AG09319 (cell line): ENCODE data around the gene LRRC8A.

Source experiments
- DNase-seq: peaks from one replicate; pipeline ENCODE4 v3.0.0-alpha.2; 2010; ENCODE audit warnings: low read depth; ENCODE audit errors: extremely low read depth
- TF ChIP-seq, protein P1 (sequence below): IDR thresholded peaks from 2 replicates; pipeline ENCODE4 v1.5.1; 2011; ENCODE audit warnings: low read depth, mild to moderate bottlenecking, inconsistent platforms, low read length, moderate library complexity

The LRRC8A gene

GRCh38 chr9:128903871-128904620 lies 22.1 kb downstream of the LRRC8A start:
- no peak for DNase-seq
- TF ChIP-seq, protein P1, sequence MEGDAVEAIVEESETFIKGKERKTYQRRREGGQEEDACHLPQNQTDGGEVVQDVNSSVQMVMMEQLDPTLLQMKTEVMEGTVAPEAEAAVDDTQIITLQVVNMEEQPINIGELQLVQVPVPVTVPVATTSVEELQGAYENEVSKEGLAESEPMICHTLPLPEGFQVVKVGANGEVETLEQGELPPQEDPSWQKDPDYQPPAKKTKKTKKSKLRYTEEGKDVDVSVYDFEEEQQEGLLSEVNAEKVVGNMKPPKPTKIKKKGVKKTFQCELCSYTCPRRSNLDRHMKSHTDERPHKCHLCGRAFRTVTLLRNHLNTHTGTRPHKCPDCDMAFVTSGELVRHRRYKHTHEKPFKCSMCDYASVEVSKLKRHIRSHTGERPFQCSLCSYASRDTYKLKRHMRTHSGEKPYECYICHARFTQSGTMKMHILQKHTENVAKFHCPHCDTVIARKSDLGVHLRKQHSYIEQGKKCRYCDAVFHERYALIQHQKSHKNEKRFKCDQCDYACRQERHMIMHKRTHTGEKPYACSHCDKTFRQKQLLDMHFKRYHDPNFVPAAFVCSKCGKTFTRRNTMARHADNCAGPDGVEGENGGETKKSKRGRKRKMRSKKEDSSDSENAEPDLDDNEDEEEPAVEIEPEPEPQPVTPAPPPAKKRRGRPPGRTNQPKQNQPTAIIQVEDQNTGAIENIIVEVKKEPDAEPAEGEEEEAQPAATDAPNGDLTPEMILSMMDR: no peak

DNA sequence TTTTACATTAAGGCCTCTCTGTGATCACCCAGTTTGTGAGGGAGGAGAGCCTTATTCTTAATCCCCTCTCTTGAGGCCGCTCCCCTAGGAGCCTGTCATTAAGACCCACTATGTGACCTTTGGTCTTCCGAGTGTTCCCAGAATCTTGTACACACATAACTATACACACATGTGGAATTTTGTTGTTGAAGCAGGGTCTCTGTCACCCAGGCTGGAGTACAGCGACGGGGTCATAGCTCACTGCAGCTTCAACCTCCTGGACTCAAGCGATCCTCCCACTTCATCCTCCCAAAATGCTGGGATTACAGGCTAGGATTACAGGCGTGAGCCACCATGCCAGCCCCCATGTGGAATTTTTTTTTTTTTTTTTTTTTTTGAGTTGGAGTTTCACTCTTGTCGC lies 24.0 kb downstream of the LRRC8A start:
- TF ChIP-seq, protein P1: no peak
- no peak for DNase-seq

DNA sequence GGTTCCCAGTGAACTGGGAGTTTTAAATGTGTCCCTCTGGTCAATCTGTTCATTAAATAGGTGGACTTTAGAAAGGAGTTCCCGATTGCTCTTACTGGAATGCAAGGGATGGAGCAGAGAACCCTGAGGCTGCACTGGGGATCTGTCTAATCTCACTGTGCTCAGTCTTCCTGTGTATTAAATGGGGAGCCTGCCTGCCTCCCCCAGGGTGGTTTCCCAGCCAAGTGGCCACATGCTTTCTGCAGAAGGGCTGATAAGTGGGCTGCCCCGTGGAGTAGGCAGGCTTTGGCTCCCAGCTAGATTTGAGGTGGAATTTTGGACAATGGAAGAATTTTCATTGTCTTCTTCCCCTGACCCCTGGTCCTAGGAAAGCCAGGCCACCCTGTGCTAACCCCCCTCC lies 24.8 kb downstream of the LRRC8A start:
- TF ChIP-seq, protein P1: no peak

DNA sequence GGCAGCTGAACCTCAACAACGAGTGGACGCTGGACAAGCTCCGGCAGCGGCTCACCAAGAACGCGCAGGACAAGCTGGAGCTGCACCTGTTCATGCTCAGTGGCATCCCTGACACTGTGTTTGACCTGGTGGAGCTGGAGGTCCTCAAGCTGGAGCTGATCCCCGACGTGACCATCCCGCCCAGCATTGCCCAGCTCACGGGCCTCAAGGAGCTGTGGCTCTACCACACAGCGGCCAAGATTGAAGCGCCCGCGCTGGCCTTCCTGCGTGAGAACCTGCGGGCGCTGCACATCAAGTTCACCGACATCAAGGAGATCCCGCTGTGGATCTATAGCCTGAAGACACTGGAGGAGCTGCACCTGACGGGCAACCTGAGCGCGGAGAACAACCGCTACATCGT lies 26.4 kb downstream of the LRRC8A start:
- TF ChIP-seq, protein P1: no peak

More for the DNA sequence above, 24.8 kb downstream of the LRRC8A start:
- DNase-seq: no peak

DNA sequence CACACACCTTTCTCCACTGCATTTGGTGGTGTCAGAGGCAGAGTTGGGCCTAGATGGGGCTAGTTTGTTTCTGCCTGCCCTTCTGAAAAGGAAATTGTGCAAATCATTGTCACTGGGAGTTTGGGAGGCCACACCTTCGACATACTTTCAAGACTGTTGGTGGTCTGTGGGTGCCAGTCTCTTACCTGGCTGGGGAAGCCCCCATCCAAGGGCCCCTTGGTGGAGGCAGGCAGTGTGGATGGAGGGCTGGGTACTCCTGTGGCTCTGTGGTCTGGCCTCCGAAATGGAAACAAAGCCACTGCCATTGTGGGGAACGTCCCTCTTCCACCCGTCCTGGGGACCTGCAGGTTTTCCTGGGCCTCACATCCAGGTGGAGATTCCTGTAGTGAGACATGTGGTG lies 27.9 kb downstream of the LRRC8A start:
- no peak for DNase-seq
- TF ChIP-seq, protein P1: no peak

More for the DNA sequence above, 26.4 kb downstream of the LRRC8A start:
- no peak for DNase-seq

DNA sequence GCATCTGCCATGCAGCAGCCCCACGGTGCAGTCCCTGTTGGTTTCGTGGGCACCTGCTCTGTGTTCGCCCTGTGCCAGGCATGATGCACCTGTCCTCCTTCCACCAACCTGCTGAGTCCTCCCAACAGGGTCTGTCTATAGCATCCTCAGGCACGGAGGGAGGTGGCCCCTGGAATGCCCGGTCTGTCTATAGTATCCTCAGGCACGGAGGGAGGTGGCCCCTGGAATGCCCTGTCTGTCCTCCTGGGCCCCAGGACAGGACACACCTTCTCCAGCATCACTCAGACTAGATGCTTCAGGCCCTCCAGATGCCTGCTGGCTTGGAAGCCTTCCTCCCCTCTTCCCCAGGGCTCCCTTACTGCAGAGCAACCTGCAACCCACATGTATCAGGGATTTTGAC lies 29.0 kb downstream of the LRRC8A start:
- no peak for DNase-seq

GRCh38 chr9:128911529-128912035 lies 29.6 kb downstream of the LRRC8A start:
- TF ChIP-seq, protein P1: no peak
- no peak for DNase-seq

More for the DNA sequence above, 29.0 kb downstream of the LRRC8A start:
- TF ChIP-seq, protein P1: no peak
